Upper lobe of left lung (tissue), 6 donors: ENCODE data around the gene CGB3. TPM values are rescaled to one million over a fixed set of nuclear protein-coding genes. Genes with fewer than 3 reads are reported as not detected.

Experiments
- ATAC-seq, 2 donors: fragments of 200-7000 bp; cut with Tn5 transposase; one replicate each; pipeline ENCODE4 v1.9.1; 2022; ENCODE audit warnings: mild to moderate bottlenecking in 2 of 2, moderate library complexity in 2 of 2; ENCODE audit not compliant: low FRiP score in 2 of 2
- DNase-seq, 2 donors: peaks; one replicate each; pipeline ENCODE4 v3.0.0-alpha.2; 2019 to 2020
- H3K27ac ChIP-seq, 4 donors: fragments of 200-600 bp; sonication (generic); one replicate each; pipeline ENCODE4 v1.5.1; 2016 to 2019
- H3K27me3 ChIP-seq, 4 donors: fragments of 200-600 bp; sonication (generic); one replicate each; pipeline ENCODE4 v1.5.1; 2017 to 2019
- H3K36me3 ChIP-seq, 4 donors: fragments of 200-600 bp; sonication (generic); one replicate each; pipeline ENCODE4 v1.5.1; 2016 to 2019
- H3K4me1 ChIP-seq, 4 donors: fragments of 200-600 bp; sonication (generic); one replicate each; pipeline ENCODE4 v1.5.1; 2018 to 2019
- H3K4me3 ChIP-seq, 4 donors: fragments of 200-600 bp; sonication (generic); one replicate each; pipeline ENCODE4 v1.5.1; 2017 to 2019; ENCODE audit warnings: mild to moderate bottlenecking in 2 of 4, moderate library complexity in 1 of 4
- H3K9me3 ChIP-seq, 4 donors: fragments of 200-600 bp; sonication (generic); one replicate each; pipeline ENCODE4 v1.5.1; 2018 to 2019
- EP300 ChIP-seq, 4 donors: sonication (generic); formaldehyde crosslinking; IDR thresholded peaks; one replicate each; pipeline ENCODE4 v1.5.1; 2017; ENCODE audit warnings: antibody characterized with exemption in 4 of 4, control low read depth in 2 of 4
- POLR2A ChIP-seq, 4 donors: fragments of 450-650 bp; IDR thresholded peaks; one replicate each; pipeline ENCODE4 v1.5.1; 2016 to 2017; ENCODE audit warnings: antibody characterized with exemption in 4 of 4, mild to moderate bottlenecking in 2 of 4
- POLR2AphosphoS5 ChIP-seq, 2 donors: sonication (generic); formaldehyde crosslinking; IDR thresholded peaks; one replicate each; pipeline ENCODE4 v1.5.1; 2017; ENCODE audit warnings: antibody characterized with exemption in 2 of 2
- WGBS, 2 donors: methylation state at CpG; one replicate each; pipeline ENCODE4 v1.1.5; 2017 to 2018; 5-methylcytosine and 5-hydroxymethylcytosine counted together
- total RNA-seq, 6 donors: library from RNA; depleted of rRNA in 4 of 6; stranded (reverse); fragments of >200 nt in 4 of 6; gene quantifications; one replicate each; pipeline versions ENCODE4 v1.1.0 to v1.2.1, GENCODE V29; 2016 to 2021
- TF ChIP-seq, protein P1 (sequence below), 6 experiments: fragments of 450-650 bp in 4 of 6; fragments of 200-600 bp in 2 of 6; sonication (generic) in 2 of 6; IDR thresholded peaks; one replicate each; pipeline ENCODE4 v1.5.1; 2016 to 2019; ENCODE audit warnings: antibody characterized with exemption in 6 of 6
- donor health status: DM: no; HTN: no; CAD: no; lungs with moderate emphysema.
- donor health status: DM: no; HTN: yes; CAD: no; lungs with severe emphysema.

The CGB3 gene
- total RNA-seq, 6 donors from 2014 or later: not detected

DNA sequence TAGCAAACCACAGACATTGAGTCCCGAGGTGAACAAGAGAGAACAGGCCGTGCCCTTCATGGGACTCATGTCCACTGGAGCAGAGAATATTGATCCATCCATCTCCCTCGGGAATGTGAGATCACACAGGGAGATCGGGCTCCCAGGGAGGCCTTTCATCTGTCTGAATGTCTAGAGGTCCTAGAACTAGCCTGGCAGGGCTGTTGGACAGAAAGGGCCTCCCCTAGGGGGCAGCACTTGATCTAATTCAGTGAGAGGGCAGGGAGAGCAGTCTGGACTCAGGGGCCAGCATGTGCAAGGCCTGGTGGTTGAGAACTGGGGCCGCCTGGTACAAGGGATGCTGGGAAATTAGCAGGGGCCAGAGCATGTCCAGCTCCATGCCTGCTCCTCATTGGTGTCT is 26.2 kb downstream of the CGB3 start:
- Histone ChIP-seq H3K4me3 (no peak overlapping the region), H3K36me3 (peaks cover 0 to 17% (median 3%) of the 10 kb centered on the region in 4 donors), H3K9me3 (no peaks in the 10 kb centered on the region), H3K27me3 (no peaks in the 10 kb centered on the region), H3K4me1 (peaks cover 10 to 14% (median 12%) of the 10 kb centered on the region in 4 donors), H3K27ac (no peak overlapping the region)
- 61 to 81% methylated on average over 4 to 5 of the region's 5 CpGs for whole genome bisulfite sequencing, 2 donors
- peak in 1 of 2 donors; percentile 33 for DNase-seq
- no peak for TF ChIP-seq EP300 (IDR thresholded peaks at IDR 0.05)
- TF ChIP-seq, protein P1, sequence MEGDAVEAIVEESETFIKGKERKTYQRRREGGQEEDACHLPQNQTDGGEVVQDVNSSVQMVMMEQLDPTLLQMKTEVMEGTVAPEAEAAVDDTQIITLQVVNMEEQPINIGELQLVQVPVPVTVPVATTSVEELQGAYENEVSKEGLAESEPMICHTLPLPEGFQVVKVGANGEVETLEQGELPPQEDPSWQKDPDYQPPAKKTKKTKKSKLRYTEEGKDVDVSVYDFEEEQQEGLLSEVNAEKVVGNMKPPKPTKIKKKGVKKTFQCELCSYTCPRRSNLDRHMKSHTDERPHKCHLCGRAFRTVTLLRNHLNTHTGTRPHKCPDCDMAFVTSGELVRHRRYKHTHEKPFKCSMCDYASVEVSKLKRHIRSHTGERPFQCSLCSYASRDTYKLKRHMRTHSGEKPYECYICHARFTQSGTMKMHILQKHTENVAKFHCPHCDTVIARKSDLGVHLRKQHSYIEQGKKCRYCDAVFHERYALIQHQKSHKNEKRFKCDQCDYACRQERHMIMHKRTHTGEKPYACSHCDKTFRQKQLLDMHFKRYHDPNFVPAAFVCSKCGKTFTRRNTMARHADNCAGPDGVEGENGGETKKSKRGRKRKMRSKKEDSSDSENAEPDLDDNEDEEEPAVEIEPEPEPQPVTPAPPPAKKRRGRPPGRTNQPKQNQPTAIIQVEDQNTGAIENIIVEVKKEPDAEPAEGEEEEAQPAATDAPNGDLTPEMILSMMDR (IDR thresholded peaks at IDR 0.05): peak in 5 of 6 experiments; percentile 14 to 30 (median 28)
- no peak for ATAC-seq

DNA sequence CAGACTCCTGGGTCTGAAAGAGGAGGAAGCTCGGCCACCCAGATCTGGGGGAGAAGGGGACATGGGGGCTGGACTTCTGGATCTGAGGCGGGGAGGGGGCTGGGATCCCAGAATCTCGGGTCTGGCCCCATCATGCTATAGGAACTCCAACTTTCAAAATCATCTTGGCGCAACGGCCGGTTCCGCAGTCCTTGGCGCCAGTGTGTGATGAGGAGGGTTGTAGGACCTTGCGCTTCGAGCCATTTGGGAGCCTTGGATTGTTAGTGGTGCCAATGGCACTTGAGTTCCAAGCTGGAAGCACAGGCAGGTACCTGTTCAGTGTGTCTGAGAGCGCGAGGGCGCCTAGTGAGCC is 30.1 kb downstream of the CGB3 start:
- peaks cover 24 to 43% (median 34%) of the 10 kb centered on the region in 4 donors for H3K4me1 ChIP-seq
- H3K27ac ChIP-seq: peak overlapping the region; percentile 84 to 98 (median 95)
- H3K9me3 ChIP-seq: no peaks in the 10 kb centered on the region
- peaks cover 0 to 18% (median 6%) of the 10 kb centered on the region in 4 donors for H3K36me3 ChIP-seq
- peak overlapping the region; percentile 33 to 84 (median 56) for H3K4me3 ChIP-seq
- TF ChIP-seq POLR2AphosphoS5 (IDR thresholded peaks at IDR 0.05): no peak
- no peak for TF ChIP-seq EP300 (IDR thresholded peaks at IDR 0.05)
- TF ChIP-seq POLR2A (IDR thresholded peaks at IDR 0.05): no peak
- TF ChIP-seq, protein P1 (IDR thresholded peaks at IDR 0.05): no peak
- ATAC-seq (no peak), DNase-seq (no peak)
- no peaks in the 10 kb centered on the region for H3K27me3 ChIP-seq
- WGBS, 2 donors: 0% methylated on average over 5 to 13 of the region's 13 CpGs

DNA sequence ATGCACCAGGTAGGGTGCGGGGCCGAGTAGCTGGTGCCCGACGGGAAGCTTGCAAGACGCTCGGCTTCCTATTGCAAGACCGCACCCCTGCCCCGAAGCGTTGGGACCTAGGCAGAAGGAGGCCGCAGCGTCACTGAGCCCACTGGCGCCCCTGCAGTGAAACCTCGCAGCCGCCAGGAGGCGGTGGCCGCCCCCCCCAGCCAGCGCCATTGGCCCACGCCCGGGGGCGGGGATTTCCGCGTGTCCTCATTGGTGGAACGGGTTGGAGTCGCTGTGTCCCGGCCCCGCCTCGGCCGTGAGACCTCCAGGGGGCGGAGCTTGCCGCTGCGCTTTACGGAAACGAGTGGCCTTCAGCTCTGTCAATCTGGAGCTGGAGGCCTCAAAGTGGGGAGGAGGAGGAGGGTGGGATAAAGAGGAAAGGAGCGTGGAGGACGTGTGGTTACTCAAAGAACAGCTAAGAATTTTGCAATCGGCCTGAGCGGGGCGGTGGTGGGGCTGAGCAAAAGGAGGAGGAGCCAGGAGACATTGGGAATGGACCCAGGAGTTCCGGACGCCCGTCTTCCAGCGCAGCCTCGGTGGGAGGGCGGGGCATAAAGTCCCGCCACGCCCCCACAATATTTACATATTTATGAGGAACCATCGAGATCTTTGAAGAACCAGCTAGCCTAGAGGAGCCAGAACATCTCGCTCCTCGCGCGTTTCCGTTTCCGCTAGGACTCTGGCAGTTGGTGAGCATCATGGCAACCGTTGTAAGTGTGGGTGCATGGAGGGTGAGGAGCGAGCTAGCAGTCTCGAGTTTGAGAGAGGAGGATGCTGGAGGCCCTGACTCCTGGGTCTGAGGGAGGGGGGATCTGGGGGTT is 30.7 kb downstream of the CGB3 start, which contains the start of the genes GYS1 and RUVBL2:
Gene GYS1 (minus strand): TSS at position 135 of the 860 bp plus-strand sequence. CDS start 197 bp downstream, outside the sequence.
Gene RUVBL2 (plus strand): TSS at position 713 of the 860 bp plus-strand sequence. CDS start 25 bp downstream, at position 738.
- H3K9me3 ChIP-seq: no peaks in the 10 kb centered on the region
- TF ChIP-seq EP300 (IDR thresholded peaks at IDR 0.05) (peak in 1 of 4 donors; percentile 57), POLR2AphosphoS5 (IDR thresholded peaks at IDR 0.05) (peak; percentile 85 to 97), POLR2A (IDR thresholded peaks at IDR 0.05) (peak in 3 of 4 donors; percentile 74 to 92 (median 90))
- TF ChIP-seq, protein P1 (IDR thresholded peaks at IDR 0.05): peak; percentile 95 to 100 (median 100)
- H3K27ac ChIP-seq: peak within 1 kb of the TSS; percentile 84 to 98 (median 95)
- H3K36me3 ChIP-seq: peaks cover 1 to 25% (median 13%) of the 10 kb centered on the region in 4 donors
- H3K4me1 ChIP-seq: peaks cover 24 to 43% (median 34%) of the 10 kb centered on the region in 4 donors
- peak; percentile 99 for DNase-seq
- no peaks in the 10 kb centered on the region for H3K27me3 ChIP-seq
- ATAC-seq: peak; percentile 97 to 98
- WGBS, 2 donors: 0% methylated on average over 19 to 31 of the region's 56 CpGs
- peak within 1 kb of the TSS; percentile 53 to 94 (median 71) for H3K4me3 ChIP-seq

DNA sequence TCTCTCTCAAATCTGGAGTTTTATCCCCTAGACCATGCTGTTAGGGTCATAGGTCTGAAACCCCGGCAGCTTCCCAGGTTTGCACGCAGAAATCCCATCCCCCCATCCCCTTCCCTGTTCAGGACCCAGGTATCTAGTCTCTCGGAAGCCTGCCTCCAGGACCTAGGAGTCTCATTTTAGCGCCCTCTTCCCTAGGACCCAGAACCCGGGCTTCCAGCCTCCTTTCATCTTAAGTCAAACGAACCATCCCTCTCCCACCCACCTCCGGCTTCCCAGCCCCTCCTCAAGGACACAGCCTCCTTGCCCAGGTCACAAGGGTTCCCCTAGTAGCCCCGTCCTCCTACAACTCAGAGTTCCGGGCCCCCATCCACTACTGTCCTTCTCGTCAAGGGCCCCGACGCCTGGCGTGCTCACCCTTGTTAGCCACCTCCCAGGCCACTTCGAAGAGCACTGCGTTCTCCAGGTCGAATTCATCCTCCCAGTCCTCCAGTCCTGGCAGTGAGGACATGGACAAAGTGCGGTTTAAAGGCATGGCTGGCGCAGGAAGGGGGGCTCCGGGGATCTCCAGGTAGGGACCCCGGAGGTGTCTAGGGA is 31.5 kb downstream of the CGB3 start:
- peak in 1 of 2 donors; percentile 57 for DNase-seq
- Histone ChIP-seq H3K4me3 (peak overlapping the region; percentile 53 to 94 (median 71)), H3K27ac (peak overlapping the region; percentile 84 to 98 (median 95)), H3K27me3 (no peaks in the 10 kb centered on the region), H3K36me3 (peaks cover 4 to 28% (median 16%) of the 10 kb centered on the region in 4 donors), H3K4me1 (peaks cover 24 to 43% (median 34%) of the 10 kb centered on the region in 4 donors), H3K9me3 (no peaks in the 10 kb centered on the region)
- 0 to 1% methylated on average over 16 to 19 of the region's 20 CpGs for WGBS, 2 donors
- TF ChIP-seq POLR2AphosphoS5 (IDR thresholded peaks at IDR 0.05) (no peak), POLR2A (IDR thresholded peaks at IDR 0.05) (no peak), EP300 (IDR thresholded peaks at IDR 0.05) (no peak)
- TF ChIP-seq, protein P1 (IDR thresholded peaks at IDR 0.05): no peak
- peak; percentile 0 to 24 for ATAC-seq
